ENCODE data around the gene KLLN.
"Not testable (repeated sequence)": the region's sequence is repeated elsewhere in the genome, so short reads cannot be mapped to it uniquely, and the experiment has no call there.

The KLLN gene

GRCh38 chr10:87836098-87836497 lies 27.2 kb downstream of the KLLN start:
- Histone ChIP-seq H3K9ac (ENCODE audit: low read length) (no peak overlapping the region), H3K4me3 (ENCODE audit: insufficient read depth in 1 of 2, low read depth in 1 of 2, low read length in 2 of 2) (no peak overlapping the region), H2BK15ac (ENCODE audit: low read depth, poor library complexity, severe bottlenecking) (no peak overlapping the region), H2AK5ac (ENCODE audit: low read length, severe bottlenecking) (no peak overlapping the region), H3K23ac (ENCODE audit: low read length in 2 of 2) (no peak overlapping the region), H3K4ac (ENCODE audit: low read depth in 1 of 2, low read length in 2 of 2) (no peak overlapping the region), H3K79me1 (replicated peaks; ENCODE audit: low read length, poor library complexity, severe bottlenecking) (no peaks in the 10 kb centered on the region), H3K14ac (ENCODE audit: low read length in 2 of 2) (no peak overlapping the region), H3K18ac (ENCODE audit: low read depth in 1 of 2, low read length in 2 of 2) (no peak overlapping the region), H3K4me1 (ENCODE audit: control insufficient read depth, insufficient read depth, low read depth, low read length) (no peaks in the 10 kb centered on the region), H2BK120ac (ENCODE audit: low read depth, low read length) (no peak overlapping the region), H2BK12ac (ENCODE audit: low read length in 2 of 2) (no peak overlapping the region), H4K8ac (ENCODE audit: low read length) (no peak overlapping the region), H3K27ac (ENCODE audit: low read length, poor library complexity, severe bottlenecking) (no peak overlapping the region), H2AFZ (ENCODE audit: low read depth, low read length) (no peak overlapping the region), H3K27me3 (ENCODE audit: control insufficient read depth in 1 of 2, insufficient read depth in 1 of 2, low read length in 2 of 2) (no peaks in the 10 kb centered on the region), H3K36me3 (ENCODE audit: control insufficient read depth in 1 of 2, insufficient read depth in 2 of 2, low read depth in 1 of 2, low read length in 2 of 2) (no peaks in the 10 kb centered on the region), H2BK5ac (ENCODE audit: low read depth, low read length, poor library complexity, severe bottlenecking) (no peak overlapping the region), H3K4me2 (ENCODE audit: low read length, poor library complexity, severe bottlenecking) (no peak overlapping the region), H4K91ac (ENCODE audit: low read length) (no peak overlapping the region), H3K9me3 (ENCODE audit: control insufficient read depth, low read length) (no peaks in the 10 kb centered on the region)
- 100% methylated on average over 4 of the region's 4 CpGs for WGBS
- no peak for DNase-seq

- Histone ChIP-seq H3K23ac (ENCODE audit: low read length in 2 of 2) (no peak overlapping the region), H2BK12ac (ENCODE audit: low read length in 2 of 2) (no peak overlapping the region), H3K4ac (ENCODE audit: low read depth in 1 of 2, low read length in 2 of 2) (no peak overlapping the region)
Observed at GRCh38 chr10:87829986-87830729, 33.2 kb downstream of the KLLN start.

GRCh38 chr10:87829051-87829450 lies 34.3 kb downstream of the KLLN start:
- H2BK120ac ChIP-seq (ENCODE audit: low read depth, low read length); DNase-seq; H3K18ac ChIP-seq (ENCODE audit: low read depth in 1 of 2, low read length in 2 of 2); H3K23ac ChIP-seq (ENCODE audit: low read length in 2 of 2); H2BK15ac ChIP-seq (ENCODE audit: low read depth, poor library complexity, severe bottlenecking); H2AK5ac ChIP-seq (ENCODE audit: low read length, severe bottlenecking); H3K36me3 ChIP-seq (ENCODE audit: control insufficient read depth in 1 of 2, insufficient read depth in 2 of 2, low read depth in 1 of 2, low read length in 2 of 2); H3K4me1 ChIP-seq (ENCODE audit: control insufficient read depth, insufficient read depth, low read depth, low read length); H3K14ac ChIP-seq (ENCODE audit: low read length in 2 of 2); H3K4ac ChIP-seq (ENCODE audit: low read depth in 1 of 2, low read length in 2 of 2); H4K91ac ChIP-seq (ENCODE audit: low read length); H3K9ac ChIP-seq (ENCODE audit: low read length); H3K4me3 ChIP-seq (ENCODE audit: insufficient read depth in 1 of 2, low read depth in 1 of 2, low read length in 2 of 2); H3K4me2 ChIP-seq (ENCODE audit: low read length, poor library complexity, severe bottlenecking); H3K9me3 ChIP-seq (ENCODE audit: control insufficient read depth, low read length); H3K79me1 ChIP-seq (replicated peaks; ENCODE audit: low read length, poor library complexity, severe bottlenecking); H2AFZ ChIP-seq (ENCODE audit: low read depth, low read length); H4K8ac ChIP-seq (ENCODE audit: low read length); H3K27ac ChIP-seq (ENCODE audit: low read length, poor library complexity, severe bottlenecking); H3K27me3 ChIP-seq (ENCODE audit: control insufficient read depth in 1 of 2, insufficient read depth in 1 of 2, low read length in 2 of 2); H2BK12ac ChIP-seq (ENCODE audit: low read length in 2 of 2); H2BK5ac ChIP-seq (ENCODE audit: low read depth, low read length, poor library complexity, severe bottlenecking): not testable (repeated sequence)
- 92% methylated on average over 4 of the region's 4 CpGs for WGBS

More at GRCh38 chr10:87829986-87830729, 33.2 kb downstream of the KLLN start:
- Histone ChIP-seq H4K91ac (ENCODE audit: low read length) (no peak overlapping the region), H3K79me1 (replicated peaks; ENCODE audit: low read length, poor library complexity, severe bottlenecking) (no peaks in the 10 kb centered on the region), H3K14ac (ENCODE audit: low read length in 2 of 2) (no peak overlapping the region), H3K9me3 (ENCODE audit: control insufficient read depth, low read length) (no peaks in the 10 kb centered on the region), H3K4me3 (ENCODE audit: insufficient read depth in 1 of 2, low read depth in 1 of 2, low read length in 2 of 2) (no peak overlapping the region), H2BK15ac (ENCODE audit: low read depth, poor library complexity, severe bottlenecking) (no peak overlapping the region), H3K27me3 (ENCODE audit: control insufficient read depth in 1 of 2, insufficient read depth in 1 of 2, low read length in 2 of 2) (no peaks in the 10 kb centered on the region), H3K36me3 (ENCODE audit: control insufficient read depth in 1 of 2, insufficient read depth in 2 of 2, low read depth in 1 of 2, low read length in 2 of 2) (no peaks in the 10 kb centered on the region), H4K8ac (ENCODE audit: low read length) (no peak overlapping the region), H2BK5ac (ENCODE audit: low read depth, low read length, poor library complexity, severe bottlenecking) (no peak overlapping the region), H3K4me2 (ENCODE audit: low read length, poor library complexity, severe bottlenecking) (no peak overlapping the region), H3K27ac (ENCODE audit: low read length, poor library complexity, severe bottlenecking) (no peak overlapping the region), H3K4me1 (ENCODE audit: control insufficient read depth, insufficient read depth, low read depth, low read length) (no peaks in the 10 kb centered on the region), H2AFZ (ENCODE audit: low read depth, low read length) (no peak overlapping the region), H3K18ac (ENCODE audit: low read depth in 1 of 2, low read length in 2 of 2) (no peak overlapping the region), H3K9ac (ENCODE audit: low read length) (no peak overlapping the region), H2BK120ac (ENCODE audit: low read depth, low read length) (no peak overlapping the region), H2AK5ac (ENCODE audit: low read length, severe bottlenecking) (no peak overlapping the region)
- no peak for DNase-seq

GRCh38 chr10:87827681-87828080 lies 35.7 kb downstream of the KLLN start:
- Histone ChIP-seq H3K79me1 (replicated peaks; ENCODE audit: low read length, poor library complexity, severe bottlenecking) (no peaks in the 10 kb centered on the region), H2AFZ (ENCODE audit: low read depth, low read length) (no peak overlapping the region), H4K8ac (ENCODE audit: low read length) (no peak overlapping the region), H3K14ac (ENCODE audit: low read length in 2 of 2) (no peak overlapping the region), H2BK5ac (ENCODE audit: low read depth, low read length, poor library complexity, severe bottlenecking) (no peak overlapping the region), H3K4me2 (ENCODE audit: low read length, poor library complexity, severe bottlenecking) (no peak overlapping the region), H2BK12ac (ENCODE audit: low read length in 2 of 2) (no peak overlapping the region), H4K91ac (ENCODE audit: low read length) (no peak overlapping the region), H3K18ac (ENCODE audit: low read depth in 1 of 2, low read length in 2 of 2) (no peak overlapping the region), H3K9me3 (ENCODE audit: control insufficient read depth, low read length) (no peaks in the 10 kb centered on the region), H3K27ac (ENCODE audit: low read length, poor library complexity, severe bottlenecking) (no peak overlapping the region), H3K23ac (ENCODE audit: low read length in 2 of 2) (no peak overlapping the region), H2AK5ac (ENCODE audit: low read length, severe bottlenecking) (no peak overlapping the region), H3K36me3 (ENCODE audit: control insufficient read depth in 1 of 2, insufficient read depth in 2 of 2, low read depth in 1 of 2, low read length in 2 of 2) (no peaks in the 10 kb centered on the region), H3K4me3 (ENCODE audit: insufficient read depth in 1 of 2, low read depth in 1 of 2, low read length in 2 of 2) (no peak overlapping the region), H3K4ac (ENCODE audit: low read depth in 1 of 2, low read length in 2 of 2) (no peak overlapping the region), H3K27me3 (ENCODE audit: control insufficient read depth in 1 of 2, insufficient read depth in 1 of 2, low read length in 2 of 2) (no peaks in the 10 kb centered on the region), H2BK15ac (ENCODE audit: low read depth, poor library complexity, severe bottlenecking) (no peak overlapping the region), H2BK120ac (ENCODE audit: low read depth, low read length) (no peak overlapping the region), H3K4me1 (ENCODE audit: control insufficient read depth, insufficient read depth, low read depth, low read length) (no peaks in the 10 kb centered on the region), H3K9ac (ENCODE audit: low read length) (no peak overlapping the region)
- WGBS, result 94% methylated on average over 2 of the region's 2 CpGs
- DNase-seq, result no peak

All from mesenchymal stem cell (in vitro differentiated cells and primary cell).